Kidney (tissue), 14 donors: ENCODE measurements around the gene BCL2L13. TPM values are rescaled to one million over a fixed set of nuclear protein-coding genes. Genes with fewer than 3 reads are reported as not detected.

Experiments
- DNase-seq, 5 donors: peaks; one replicate each; pipeline ENCODE4 v3.0.0-alpha.2; 2013 to 2020
- FAIRE-seq: peaks from 2 replicates; lab custom pipeline; 2012; peaks lifted over from hg19 to GRCh38; lab: Jason Lieb, UNC
- H3K27ac ChIP-seq, 2 donors: one replicate each; pipeline ENCODE4 v1.7.0; 2013; ENCODE audit warnings: low read depth in 2 of 2, low read length in 2 of 2, inconsistent platforms in 1 of 2
- H3K27me3 ChIP-seq: one replicate; pipeline ENCODE4 v1.7.1; 2013; ENCODE audit warnings: low read length, inconsistent platforms; ENCODE audit not compliant: control insufficient read depth, insufficient read depth
- H3K36me3 ChIP-seq, 3 donors: one replicate each; pipeline versions ENCODE4 v1.7.0 to v1.7.1; 2013; ENCODE audit warnings: low read length in 3 of 3, control low read depth in 1 of 3, inconsistent platforms in 1 of 3; ENCODE audit not compliant: insufficient read depth in 3 of 3, control insufficient read depth in 2 of 3
- H3K4me1 ChIP-seq, 3 donors: one replicate each; pipeline versions ENCODE4 v1.7.0 to v1.7.1; 2013; ENCODE audit warnings: low read length in 3 of 3, inconsistent platforms in 1 of 3, low read depth in 1 of 3; ENCODE audit not compliant: control insufficient read depth in 2 of 3, insufficient read depth in 2 of 3
- H3K4me3 ChIP-seq, 3 donors: one replicate each; pipeline versions ENCODE4 v1.7.0 to v1.8.1; 2013; ENCODE audit warnings: low read length in 3 of 3, control low read depth in 1 of 3, inconsistent platforms in 1 of 3
- H3K9ac ChIP-seq, 3 donors: one replicate each; pipeline versions ENCODE4 v1.7.0 to v1.7.1; 2013; ENCODE audit warnings: low read length in 3 of 3, control low read depth in 1 of 3, inconsistent platforms in 1 of 3
- H3K9me3 ChIP-seq, 3 donors: one replicate each; pipeline versions ENCODE4 v1.7.0 to v1.7.1; 2013; ENCODE audit warnings: low read length in 3 of 3, control low read depth in 1 of 3, inconsistent platforms in 1 of 3; ENCODE audit not compliant: control insufficient read depth in 2 of 3, insufficient read depth in 1 of 3
- intact Hi-C: fragments of 100-400 bp; cut with DNase I; formaldehyde crosslinking; loops from one replicate; pipeline ENCODE4 v1.11.1; 2022
- polyA plus RNA-seq: library from polyadenylated mRNA; stranded (reverse); fragments of 350-450 nt; fragmentation: Illumina TruSeq; extraction: RNeasy Lipid Tissue Mini Kit (QIAGEN cat#74804); gene quantifications from one replicate; pipeline ENCODE4 v1.2.3, GENCODE V29; 2014; ENCODE audit warnings: low read depth, low replicate concordance; ENCODE audit not compliant: insufficient read depth
- total RNA-seq: library from RNA; stranded (reverse); fragmentation: NEBNext Ultra II Directional; extraction: Animal tissue kit (Norgen Biotek cat#: 25700); gene quantifications from one replicate; pipeline ENCODE4 v1.2.1, GENCODE V29; 2021
- TF ChIP-seq, protein P1 (sequence below): IDR thresholded peaks from 3 replicates; pipeline ENCODE4 v1.5.1; 2012; ENCODE audit warnings: mild to moderate bottlenecking, moderate library complexity, borderline replicate concordance; ENCODE audit not compliant: insufficient read depth; ENCODE audit errors: extremely low read depth
- donor health status: control.
- donor health status: control.
- donor health status: control.
- donor health status: control.
- donor health status: control.
- donor health status: DM: yes; HTN: yes; CAD: no.
- donor health status: Normal renal cell carcinoma (clear cell type).

The BCL2L13 gene
- total and polyA plus RNA-seq, 2 donors from 2014 or later: 43.8 to 50.5 TPM

- no peak for FAIRE-seq
- H3K36me3 ChIP-seq: no peaks in the 10 kb centered on the region
- no peaks in the 10 kb centered on the region for H3K27me3 ChIP-seq
- H3K9ac ChIP-seq: no peak overlapping the region
- H3K27ac ChIP-seq: no peak overlapping the region
- DNase-seq: peak in 4 of 5 donors; percentile 83 to 90 (median 85)
- H3K4me1 ChIP-seq: no peaks in the 10 kb centered on the region
- TF ChIP-seq, protein P1, sequence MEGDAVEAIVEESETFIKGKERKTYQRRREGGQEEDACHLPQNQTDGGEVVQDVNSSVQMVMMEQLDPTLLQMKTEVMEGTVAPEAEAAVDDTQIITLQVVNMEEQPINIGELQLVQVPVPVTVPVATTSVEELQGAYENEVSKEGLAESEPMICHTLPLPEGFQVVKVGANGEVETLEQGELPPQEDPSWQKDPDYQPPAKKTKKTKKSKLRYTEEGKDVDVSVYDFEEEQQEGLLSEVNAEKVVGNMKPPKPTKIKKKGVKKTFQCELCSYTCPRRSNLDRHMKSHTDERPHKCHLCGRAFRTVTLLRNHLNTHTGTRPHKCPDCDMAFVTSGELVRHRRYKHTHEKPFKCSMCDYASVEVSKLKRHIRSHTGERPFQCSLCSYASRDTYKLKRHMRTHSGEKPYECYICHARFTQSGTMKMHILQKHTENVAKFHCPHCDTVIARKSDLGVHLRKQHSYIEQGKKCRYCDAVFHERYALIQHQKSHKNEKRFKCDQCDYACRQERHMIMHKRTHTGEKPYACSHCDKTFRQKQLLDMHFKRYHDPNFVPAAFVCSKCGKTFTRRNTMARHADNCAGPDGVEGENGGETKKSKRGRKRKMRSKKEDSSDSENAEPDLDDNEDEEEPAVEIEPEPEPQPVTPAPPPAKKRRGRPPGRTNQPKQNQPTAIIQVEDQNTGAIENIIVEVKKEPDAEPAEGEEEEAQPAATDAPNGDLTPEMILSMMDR: peak; percentile 84
- no peak overlapping the region for H3K4me3 ChIP-seq
- no peaks in the 10 kb centered on the region for H3K9me3 ChIP-seq
- intact Hi-C loops: no loop called here
Observed at GRCh38 chr22:17742527-17742902, 104.0 kb downstream of the BCL2L13 start.

DNA sequence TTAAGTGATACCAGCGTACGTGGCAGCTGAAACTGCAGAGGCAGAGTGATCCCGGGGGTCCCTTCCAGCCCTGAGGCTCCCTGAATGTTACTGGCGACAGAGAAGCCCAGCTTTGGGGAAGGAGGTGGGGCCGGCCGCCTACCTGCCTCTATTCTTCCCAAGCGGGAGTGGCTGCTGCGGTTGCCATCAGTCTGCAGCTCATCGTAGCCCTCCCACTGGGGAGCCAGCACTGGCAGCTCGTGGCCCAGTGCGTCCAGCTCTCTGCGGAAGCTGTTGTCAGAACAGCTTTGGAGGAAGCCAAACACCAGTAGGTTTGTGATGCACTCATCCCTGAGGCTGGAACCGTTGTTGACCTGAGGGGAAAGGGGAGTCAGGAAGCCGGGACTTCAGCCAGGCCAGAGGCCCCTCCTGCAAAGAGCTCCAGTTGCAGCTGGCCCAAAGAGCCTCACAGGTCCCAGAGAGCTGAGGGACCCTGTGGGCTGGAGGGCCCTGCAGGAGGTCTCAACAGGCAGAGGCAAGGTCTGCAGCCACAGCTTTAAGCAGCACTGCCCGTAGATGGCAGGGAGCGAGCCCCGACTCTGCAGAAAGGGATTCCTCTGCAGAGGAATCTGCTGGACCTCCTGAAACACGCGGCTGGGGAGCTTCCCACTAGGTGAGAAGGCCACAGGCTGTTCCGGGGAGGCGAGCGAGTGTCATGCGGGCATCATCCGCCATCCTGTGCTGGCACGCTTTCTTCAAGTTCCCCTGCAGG, 105.3 kb downstream of the BCL2L13 start:
- no peak for FAIRE-seq
- intact Hi-C loops: no loop called here
- Histone ChIP-seq H3K27me3 (no peaks in the 10 kb centered on the region), H3K9ac (no peak overlapping the region), H3K4me1 (no peaks in the 10 kb centered on the region), H3K27ac (no peak overlapping the region), H3K9me3 (no peaks in the 10 kb centered on the region), H3K4me3 (no peak overlapping the region), H3K36me3 (no peaks in the 10 kb centered on the region)
- TF ChIP-seq, protein P1: no peak
- no peak for DNase-seq

GRCh38 chr22:17744430-17744829, 105.9 kb downstream of the BCL2L13 start:
- Histone ChIP-seq H3K9me3 (no peaks in the 10 kb centered on the region), H3K4me1 (no peaks in the 10 kb centered on the region), H3K4me3 (no peak overlapping the region), H3K36me3 (no peaks in the 10 kb centered on the region), H3K27me3 (no peaks in the 10 kb centered on the region), H3K9ac (no peak overlapping the region), H3K27ac (no peak overlapping the region)
- TF ChIP-seq, protein P1: no peak
- intact Hi-C loops: no loop called here
- FAIRE-seq: no peak
- no peak for DNase-seq

GRCh38 chr22:17746916-17747315, 108.4 kb downstream of the BCL2L13 start:
- no peak overlapping the region for H3K9ac ChIP-seq
- no peak overlapping the region for H3K4me3 ChIP-seq
- FAIRE-seq: no peak
- no peak overlapping the region for H3K27ac ChIP-seq
- no peaks in the 10 kb centered on the region for H3K4me1 ChIP-seq
- no peaks in the 10 kb centered on the region for H3K9me3 ChIP-seq
- no peaks in the 10 kb centered on the region for H3K27me3 ChIP-seq
- no peaks in the 10 kb centered on the region for H3K36me3 ChIP-seq
- no peak for DNase-seq
- intact Hi-C loops: no loop called here
- TF ChIP-seq, protein P1: no peak
